ENCODE data around the gene GPR107.
A peak's percentile ranks its signal among the peaks of the same experiment; 100 is the strongest.

The GPR107 gene

GRCh38 chr9:130104491-130105193, 50.9 kb downstream of the GPR107 start:
- no peak for DNase-seq (ENCODE audit: extremely low spot score, insufficient read length, low read depth)
- FAIRE-seq, result no peak

GRCh38 chr9:130106860-130107233, 53.1 kb downstream of the GPR107 start:
- no peak for FAIRE-seq
- DNase-seq (ENCODE audit: extremely low spot score, insufficient read length, low read depth), result no peak

DNA sequence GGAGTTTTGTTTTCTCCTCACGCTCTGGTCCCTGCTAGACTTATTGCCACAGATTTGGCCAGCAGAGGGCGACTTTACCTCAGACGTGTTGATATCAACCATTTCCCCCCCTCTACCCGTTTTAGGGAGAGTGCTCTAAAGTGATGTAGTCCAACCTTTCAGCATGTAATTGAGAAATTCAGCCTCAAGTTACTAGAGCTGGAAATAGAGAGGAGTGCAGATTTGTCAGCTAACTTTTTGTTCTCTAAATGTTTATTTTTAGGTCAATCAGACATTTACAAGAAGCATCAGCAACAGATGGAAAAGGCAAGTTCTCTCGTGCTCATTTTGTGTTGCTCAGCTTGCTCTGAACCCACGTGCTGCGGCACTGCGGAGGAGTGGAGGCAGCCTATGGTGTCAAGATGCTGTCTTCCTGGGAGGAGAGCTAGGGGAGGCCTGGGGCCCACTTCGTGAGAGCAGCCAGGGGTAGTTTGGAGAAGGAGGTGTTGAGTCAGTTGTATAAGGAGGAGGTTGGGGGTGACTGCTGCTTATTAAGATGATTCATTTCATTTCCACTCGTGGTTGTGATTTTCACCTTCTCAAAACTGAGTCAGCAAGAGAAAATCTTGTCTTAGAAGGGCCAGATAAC, 53.6 kb downstream of the GPR107 start:
- peak; percentile 80 for FAIRE-seq

GRCh38 chr9:130107955-130108354, 54.2 kb downstream of the GPR107 start:
- FAIRE-seq, result no peak
- DNase-seq (ENCODE audit: extremely low spot score, insufficient read length, low read depth), result no peak

More for the DNA sequence above, 53.6 kb downstream of the GPR107 start:
- peak; percentile 46 for DNase-seq (ENCODE audit: extremely low spot score, insufficient read length, low read depth)

DNA sequence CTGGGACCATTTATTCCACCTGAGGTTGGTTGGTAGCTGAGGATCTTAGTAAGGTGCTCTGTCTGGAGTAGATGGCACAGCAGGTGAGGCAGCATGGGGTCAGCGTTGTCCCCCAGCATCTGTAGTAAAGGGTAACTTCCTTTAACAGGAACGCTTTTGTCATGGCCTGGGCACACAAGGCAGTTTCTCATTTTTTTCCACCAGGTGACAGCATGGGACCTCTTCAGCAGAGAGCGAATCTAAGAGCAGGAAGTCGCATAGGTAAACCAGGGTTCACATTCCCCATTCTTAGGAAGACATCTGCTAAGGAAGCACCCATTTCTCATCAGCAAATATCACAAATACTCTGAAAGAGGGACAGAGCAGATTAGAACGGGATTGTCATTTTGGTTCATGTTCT, 56.5 kb downstream of the GPR107 start:
- FAIRE-seq (no peak), DNase-seq (ENCODE audit: extremely low spot score, insufficient read length, low read depth) (no peak)

GRCh38 chr9:130110596-130111021, 56.9 kb downstream of the GPR107 start:
- no peak for DNase-seq (ENCODE audit: extremely low spot score, insufficient read length, low read depth)

DNA sequence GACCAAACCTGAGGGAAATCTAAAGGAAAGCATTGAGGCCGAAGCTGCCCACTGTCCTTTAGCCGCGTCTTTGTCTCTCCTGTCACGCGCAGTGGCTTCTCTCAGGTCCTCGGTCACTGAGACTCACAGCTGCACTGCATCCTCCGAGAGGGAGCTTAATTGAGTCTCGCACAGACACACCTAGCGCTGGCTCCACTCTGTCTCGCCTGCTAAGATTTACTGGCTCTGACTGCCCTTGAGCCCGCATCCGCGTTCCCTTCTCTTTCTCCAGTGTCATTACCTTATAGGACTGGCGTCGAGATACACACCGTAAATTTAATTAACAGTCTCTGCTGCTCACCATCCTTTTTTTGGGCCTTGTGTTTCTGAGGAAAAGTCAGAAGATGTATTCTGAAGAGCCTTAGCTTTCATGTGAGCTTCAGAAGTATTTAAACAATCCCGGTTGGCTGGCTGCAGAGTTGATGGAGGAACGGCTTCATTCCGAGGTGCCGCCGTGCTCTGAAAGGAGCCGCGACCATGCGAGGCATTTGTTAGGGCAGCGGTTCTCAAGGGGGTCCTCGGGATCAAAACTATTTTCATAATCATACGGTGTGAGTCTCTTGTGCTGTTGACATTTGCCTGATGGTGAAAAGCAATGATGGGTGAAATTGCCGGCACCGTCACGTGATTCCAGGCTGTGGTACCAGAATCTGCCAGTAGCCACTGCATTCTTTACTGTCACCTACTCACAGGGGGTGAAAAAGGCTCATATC, 58.3 kb downstream of the GPR107 start:
- DNase-seq (ENCODE audit: extremely low spot score, insufficient read length, low read depth), result no peak
- no peak for FAIRE-seq

More at GRCh38 chr9:130110596-130111021, 56.9 kb downstream of the GPR107 start:
- no peak for FAIRE-seq

GRCh38 chr9:130112538-130113151, 58.9 kb downstream of the GPR107 start:
- FAIRE-seq (no peak), DNase-seq (ENCODE audit: extremely low spot score, insufficient read length, low read depth) (no peak)

DNA sequence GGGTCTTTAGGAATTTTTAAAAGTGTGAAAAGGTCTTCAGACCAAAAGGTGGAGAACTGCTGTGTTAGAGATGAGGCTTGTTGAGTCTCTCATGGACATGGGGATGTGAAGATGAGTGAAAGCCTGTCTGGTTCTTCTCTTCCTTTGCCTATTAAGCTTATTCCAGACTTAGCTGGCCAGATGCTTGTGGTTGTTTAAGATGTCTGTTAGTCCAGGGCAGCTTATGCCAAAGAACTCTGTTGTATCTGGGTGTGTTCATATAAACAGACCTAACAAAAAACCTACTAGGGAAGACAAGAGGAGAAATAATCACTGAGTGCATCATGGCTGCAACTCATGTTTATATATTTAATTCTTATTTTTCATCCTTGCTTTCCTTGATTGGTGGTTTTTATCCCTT, 61.0 kb downstream of the GPR107 start:
- no peak for DNase-seq (ENCODE audit: extremely low spot score, insufficient read length, low read depth)
- FAIRE-seq, result no peak

- no peak for FAIRE-seq
Observed at GRCh38 chr9:130116346-130116745, 62.6 kb downstream of the GPR107 start.

DNA sequence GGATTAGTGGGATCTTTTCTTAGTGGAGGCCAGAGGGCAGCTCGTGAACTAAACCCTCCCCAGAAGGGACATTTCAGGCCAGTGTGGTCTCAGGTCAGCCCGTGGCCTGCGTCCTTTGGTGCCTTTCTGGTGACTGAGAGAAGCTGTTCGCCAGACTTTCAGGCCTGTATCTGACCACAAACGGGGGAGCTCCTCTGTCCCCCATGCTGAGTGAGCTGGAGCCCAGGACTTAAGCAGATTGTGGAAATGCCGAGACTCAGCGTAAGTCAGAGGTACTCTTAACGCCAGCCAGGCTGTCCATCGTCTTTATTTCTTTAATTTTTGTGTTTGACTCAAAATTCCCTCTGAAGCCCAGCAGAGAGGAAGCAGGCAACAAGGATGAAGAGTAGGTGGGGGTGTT, 63.7 kb downstream of the GPR107 start:
- no peak for FAIRE-seq

More at GRCh38 chr9:130116346-130116745, 62.6 kb downstream of the GPR107 start:
- DNase-seq (ENCODE audit: extremely low spot score, insufficient read length, low read depth), result no peak

DNA sequence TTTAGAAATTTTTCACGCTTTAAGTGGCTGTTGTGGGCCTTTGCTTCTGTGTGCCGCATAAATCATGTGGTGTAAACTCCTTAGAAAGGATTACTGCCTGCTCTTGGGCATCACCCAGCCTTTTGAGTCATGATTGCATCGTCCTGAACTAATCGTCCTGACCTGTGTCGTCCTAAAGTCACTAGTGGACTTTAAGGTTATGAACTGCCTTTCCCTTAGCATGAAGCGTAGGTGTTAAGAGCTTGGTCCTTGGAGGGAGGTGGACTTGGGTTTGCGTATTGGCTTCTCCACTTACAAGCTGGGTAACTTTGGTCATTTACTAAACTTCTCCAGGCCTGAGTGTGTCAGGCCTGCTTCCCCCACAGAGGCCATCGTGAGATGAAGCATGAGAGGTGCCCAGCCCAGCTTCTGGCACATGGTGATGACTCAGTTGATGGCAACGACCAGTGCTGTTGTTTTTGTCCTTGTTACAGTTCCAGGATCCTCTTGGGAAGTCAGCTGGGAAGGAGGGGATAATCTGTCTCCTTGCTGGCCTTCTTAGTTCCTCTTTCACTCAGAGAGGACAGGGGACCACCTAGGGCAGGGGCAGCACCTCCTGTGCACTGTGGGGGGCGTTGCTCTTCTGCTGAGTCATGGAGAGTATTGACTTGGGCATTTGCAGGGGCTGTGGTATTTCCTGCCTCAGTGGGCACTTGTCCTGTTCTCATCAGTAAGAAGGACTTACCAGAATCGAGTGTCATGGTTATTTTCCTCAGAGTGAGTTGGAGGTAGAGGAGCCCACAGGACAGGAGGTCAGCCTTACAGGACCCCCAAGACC, 64.3 kb downstream of the GPR107 start:
- FAIRE-seq (no peak), DNase-seq (ENCODE audit: extremely low spot score, insufficient read length, low read depth) (no peak)

More for the DNA sequence above, 63.7 kb downstream of the GPR107 start:
- no peak for DNase-seq (ENCODE audit: extremely low spot score, insufficient read length, low read depth)

- DNase-seq (ENCODE audit: extremely low spot score, insufficient read length, low read depth) (no peak), FAIRE-seq (no peak)
Observed at GRCh38 chr9:130118841-130119518, 65.3 kb downstream of the GPR107 start.

- DNase-seq (ENCODE audit: extremely low spot score, insufficient read length, low read depth), result no peak
- no peak for FAIRE-seq
Observed at GRCh38 chr9:130119519-130120298, 66.0 kb downstream of the GPR107 start.

GRCh38 chr9:130120299-130120587, 66.5 kb downstream of the GPR107 start:
- DNase-seq (ENCODE audit: extremely low spot score, insufficient read length, low read depth) (no peak), FAIRE-seq (no peak)

GRCh38 chr9:130120832-130121231, 67.1 kb downstream of the GPR107 start:
- FAIRE-seq (no peak), DNase-seq (ENCODE audit: extremely low spot score, insufficient read length, low read depth) (no peak)

- no peak for DNase-seq (ENCODE audit: extremely low spot score, insufficient read length, low read depth)
- FAIRE-seq, result no peak
Observed at GRCh38 chr9:130122456-130122855, 68.8 kb downstream of the GPR107 start.

DNA sequence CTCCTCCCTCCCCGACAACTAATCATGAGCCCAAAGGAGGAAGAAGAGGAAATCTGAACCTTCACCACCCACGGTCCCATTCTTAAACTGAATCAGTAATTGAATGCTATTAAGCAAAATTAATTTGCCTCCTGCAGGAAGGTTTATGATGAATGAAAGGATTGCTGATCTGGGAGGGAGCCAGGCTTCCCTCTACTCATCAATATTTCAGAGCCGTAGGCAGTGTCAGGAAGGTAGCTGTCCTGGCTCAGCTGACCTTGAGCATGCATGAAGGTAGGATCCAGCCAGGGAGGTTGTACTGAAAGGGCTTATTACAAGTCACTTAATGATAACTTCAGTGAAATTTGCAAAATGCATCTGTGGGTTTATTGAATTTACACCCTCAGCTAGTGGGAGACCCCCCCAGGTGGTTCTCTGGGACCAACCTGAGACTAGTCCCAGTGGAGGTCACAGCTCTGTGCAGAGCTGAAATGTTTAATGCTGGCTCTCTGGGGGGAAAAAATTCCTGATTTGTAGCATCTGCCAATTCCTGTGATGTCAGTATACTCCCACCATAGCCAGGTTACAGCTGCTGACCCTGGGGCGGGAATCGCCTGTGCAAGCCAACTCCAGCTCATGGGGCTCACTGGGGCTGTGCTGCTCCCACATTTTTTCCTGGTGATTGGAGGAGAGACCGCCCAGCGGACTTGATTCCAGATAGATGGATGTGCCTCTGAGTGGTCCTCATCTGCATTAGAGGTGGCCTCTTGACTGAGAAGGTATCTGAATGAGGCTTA, 70.6 kb downstream of the GPR107 start:
- DNase-seq (ENCODE audit: extremely low spot score, insufficient read length, low read depth) (no peak), FAIRE-seq (no peak)

All from GM18507 (cell line).